Loucy (cell line): Measurements from ENCODE around the gene LPP.

ENCODE experiments used
- CTCF ChIP-seq: fragments of 200-600 bp; sonication (generic); conservative IDR thresholded peaks from 2 replicates; pipeline ENCODE4 v1.5.1; 2014; ENCODE audit warnings: mild to moderate bottlenecking, antibody characterized with exemption, low read length
- EZH2phosphoT487 ChIP-seq: fragments of 200-600 bp; IDR thresholded peaks from 2 replicates; pipeline ENCODE4 v1.6.1; 2018; ENCODE audit warnings: antibody characterized with exemption, mild to moderate bottlenecking, moderate library complexity, borderline replicate concordance

DNA sequence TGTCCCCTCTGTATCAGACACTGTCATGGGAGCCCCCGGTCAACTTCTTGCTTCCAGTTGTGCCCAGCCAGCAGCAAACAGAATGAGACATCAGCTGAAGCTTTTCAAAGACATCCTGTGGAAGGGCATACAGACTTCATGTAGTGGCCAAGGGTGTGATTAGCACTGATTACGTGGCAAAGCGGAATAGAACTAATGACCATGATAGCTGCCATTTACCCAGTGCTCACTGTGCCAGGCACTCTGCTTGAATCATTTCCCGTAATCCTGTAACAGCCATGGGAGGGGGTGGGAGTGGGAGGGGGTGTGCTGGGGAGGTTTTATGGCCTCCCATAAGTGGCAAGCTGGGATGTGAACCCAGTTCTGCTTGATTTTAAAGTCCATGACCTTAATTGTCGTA is 29.5 kb downstream of the LPP start:
- TF ChIP-seq CTCF (no peak), EZH2phosphoT487 (no peak)
